A204.1 (cell line): Measurements from ENCODE around the gene CAPSL.
"Not testable (repeated sequence)": the region's sequence is repeated elsewhere in the genome, so short reads cannot be mapped to it uniquely, and the experiment has no call there.

Experiments
- FAIRE-seq: peaks from 2 replicates; lab custom pipeline; 2012; peaks lifted over from hg19 to GRCh38; lab: Jason Lieb, UNC

CAPSL gene

GRCh38 chr5:35876454-35876853 is 62.0 kb downstream of the CAPSL start:
- FAIRE-seq = no peak

GRCh38 chr5:35870605-35871004 is 67.8 kb downstream of the CAPSL start:
- no peak for FAIRE-seq

GRCh38 chr5:35869685-35870277 is 68.6 kb downstream of the CAPSL start:
- no peak for FAIRE-seq

GRCh38 chr5:35867998-35868397 is 70.4 kb downstream of the CAPSL start:
- FAIRE-seq = no peak

- FAIRE-seq = no peak
Measured at GRCh38 chr5:35863159-35863558, 75.3 kb downstream of the CAPSL start.

GRCh38 chr5:35862126-35862525 is 76.3 kb downstream of the CAPSL start:
- FAIRE-seq = no peak

- FAIRE-seq = no peak
Measured at GRCh38 chr5:35861718-35862117, 76.7 kb downstream of the CAPSL start.

GRCh38 chr5:35860686-35861085 is 77.7 kb downstream of the CAPSL start:
- FAIRE-seq = no peak

- FAIRE-seq = no peak
Measured at GRCh38 chr5:35859101-35859661, 79.2 kb downstream of the CAPSL start.

- no peak for FAIRE-seq
Measured at GRCh38 chr5:35857606-35858205, 80.7 kb downstream of the CAPSL start.

- no peak for FAIRE-seq
Measured at GRCh38 chr5:35856765-35857351, 81.6 kb downstream of the CAPSL start, which contains the start of gene IL7R. Gene IL7R, plus strand, starts transcription at chr5:35856891. Its CDS starts 87 bp downstream, at chr5:35856978.

GRCh38 chr5:35856186-35856764 is 82.1 kb downstream of the CAPSL start:
- not testable (repeated sequence) for FAIRE-seq

GRCh38 chr5:35855187-35855586 is 83.2 kb downstream of the CAPSL start:
- FAIRE-seq = no peak
